PC-9 (cell line): ENCODE results near the gene MAP3K5. TPM values are rescaled to one million over a fixed set of nuclear protein-coding genes. Genes with fewer than 3 reads are reported as not detected.

Experiments
- BruUV-seq: library from RNA; stranded (reverse); fragments of 400-500 nt; replicated peaks from 2 replicates; lab custom pipeline; 2021; lab: Mats Ljungman, UMichigan
- CTCF ChIA-PET: fragments of 300-600 bp; sonication (Branson Sonifier 250); formaldehyde crosslinking; loops from one replicate; lab custom pipeline; 2022; ENCODE audit warnings: antibody characterized with exemption; lab: Charles Lee
- POLR2A ChIA-PET: fragments of 300-600 bp; sonication (Branson Sonifier 250); formaldehyde crosslinking; loops from one replicate; lab custom pipeline; 2022; ENCODE audit warnings: antibody characterized with exemption; ENCODE audit not compliant: unreplicated experiment; lab: Charles Lee
- DNase-seq, 2 experiments: peaks; one replicate each; pipeline versions ENCODE4 v3.0.0 to v3.0.0-alpha.2; 2015 to 2022; ENCODE audit warnings: mixed read lengths in 1 of 2
- H2AFZ ChIP-seq: fragments of 200-600 bp; sonication (generic); 2 replicates; pipeline ENCODE4 v1.8.1; 2017; ENCODE audit warnings: antibody characterized with exemption
- H3F3A ChIP-seq: fragments of 200-600 bp; sonication (generic); 2 replicates; pipeline ENCODE4 v1.8.1; 2017; ENCODE audit warnings: antibody characterized with exemption, mild to moderate bottlenecking, low read depth; ENCODE audit not compliant: insufficient read depth
- H3K27ac ChIP-seq: fragments of 200-600 bp; sonication (generic); 2 replicates; pipeline ENCODE4 v1.6.1; 2016; ENCODE audit warnings: mixed run types
- H3K27me3 ChIP-seq: fragments of 200-600 bp; sonication (generic); 2 replicates; pipeline ENCODE4 v1.6.1; 2016; ENCODE audit warnings: low read depth, mixed run types; ENCODE audit not compliant: insufficient read depth
- H3K36me3 ChIP-seq: fragments of 200-600 bp; sonication (generic); 2 replicates; pipeline ENCODE4 v1.6.1; 2016; ENCODE audit warnings: low read depth, mixed run types
- H3K4me1 ChIP-seq: fragments of 200-600 bp; sonication (generic); replicated peaks from 2 replicates; pipeline ENCODE4 v1.6.1; 2016; ENCODE audit warnings: mixed run types; ENCODE audit not compliant: insufficient read depth
- H3K4me2 ChIP-seq: fragments of 200-600 bp; sonication (generic); 2 replicates; pipeline ENCODE4 v1.6.1; 2017; ENCODE audit warnings: mixed run types
- H3K4me3 ChIP-seq: fragments of 200-600 bp; sonication (generic); 2 replicates; pipeline ENCODE4 v1.6.1; 2016; ENCODE audit warnings: mixed run types
- H3K79me2 ChIP-seq: fragments of 200-600 bp; sonication (generic); 2 replicates; pipeline ENCODE4 v1.6.1; 2017; ENCODE audit warnings: low read depth, mixed run types
- H3K9me2 ChIP-seq: fragments of 200-600 bp; sonication (generic); 2 replicates; pipeline ENCODE4 v1.8.1; 2017; ENCODE audit warnings: mild to moderate bottlenecking; ENCODE audit not compliant: insufficient read depth
- H3K9me3 ChIP-seq: fragments of 200-600 bp; sonication (generic); 2 replicates; pipeline ENCODE4 v1.8.1; 2016; ENCODE audit warnings: low read depth; ENCODE audit not compliant: insufficient read depth
- H4K20me1 ChIP-seq: fragments of 200-600 bp; sonication (generic); 2 replicates; pipeline ENCODE4 v1.8.1; 2017; ENCODE audit not compliant: insufficient read depth
- EZH2 ChIP-seq: fragments of 200-600 bp; sonication (generic); IDR thresholded peaks from 2 replicates; pipeline ENCODE4 v1.8.0; 2017; ENCODE audit warnings: antibody characterized with exemption, low read depth
- intact Hi-C: fragments of 100-400 bp; cut with micrococcal nuclease; formaldehyde crosslinking; loops from one replicate; pipeline ENCODE4 v1.10.0; 2022; ENCODE audit not compliant: unreplicated experiment
- total RNA-seq: library from RNA; stranded (reverse); gene quantifications from 2 replicates; pipeline ENCODE4 v1.2.3, GENCODE V29; 2021
- TF ChIP-seq, protein P1 (sequence below): fragments of 200-600 bp; sonication (generic); conservative IDR thresholded peaks from 2 replicates; pipeline ENCODE4 v1.6.1; 2017; ENCODE audit warnings: mixed run types, antibody characterized with exemption, mild to moderate bottlenecking, moderate library complexity

The MAP3K5 gene
- total RNA-seq, 1 experiment from 2014 or later = 10.9 TPM

DNA sequence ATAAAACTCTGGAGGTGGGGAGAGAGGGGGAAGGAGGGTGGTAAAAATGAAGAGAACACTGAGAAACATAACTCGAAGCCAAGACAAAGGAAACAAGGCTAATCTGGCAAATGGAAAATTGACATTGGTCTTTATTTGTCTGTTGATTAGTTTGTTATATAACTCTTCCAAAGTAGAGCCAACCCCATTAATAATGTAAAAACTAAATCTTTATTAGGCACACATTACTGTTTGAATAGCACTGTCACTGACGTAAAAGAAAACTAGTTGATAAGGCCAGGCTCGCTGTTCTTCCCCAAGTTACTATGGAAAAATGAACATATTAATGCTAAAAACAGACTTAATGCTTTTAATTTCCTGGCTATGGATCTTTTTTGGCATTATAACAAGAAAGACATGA is 110.0 kb downstream of the MAP3K5 start:
- DNase-seq = no peak
- Histone ChIP-seq H3K4me1 (peaks cover 50% of the 10 kb centered on the region), H3F3A (peaks cover 32% of the 10 kb centered on the region), H2AFZ (no peak overlapping the region), H3K79me2 (peaks cover 13% of the 10 kb centered on the region), H3K27me3 (no peaks in the 10 kb centered on the region), H3K27ac (no peak overlapping the region), H4K20me1 (no peaks in the 10 kb centered on the region), H3K36me3 (no peaks in the 10 kb centered on the region; the same call in 1 of the 2 replicates), H3K4me3 (no peak overlapping the region), H3K4me2 (no peak overlapping the region), H3K9me3 (peaks cover 4% of the 10 kb centered on the region; the same call in 1 of the 2 replicates), H3K9me2 (no peaks in the 10 kb centered on the region)
- intact Hi-C loops = no loop called here
- BruUV-seq = no TSS peak
- ChIA-PET CTCF (no interaction called here), POLR2A (no interaction called here)
- no peak for TF ChIP-seq EZH2
- TF ChIP-seq, protein P1, sequence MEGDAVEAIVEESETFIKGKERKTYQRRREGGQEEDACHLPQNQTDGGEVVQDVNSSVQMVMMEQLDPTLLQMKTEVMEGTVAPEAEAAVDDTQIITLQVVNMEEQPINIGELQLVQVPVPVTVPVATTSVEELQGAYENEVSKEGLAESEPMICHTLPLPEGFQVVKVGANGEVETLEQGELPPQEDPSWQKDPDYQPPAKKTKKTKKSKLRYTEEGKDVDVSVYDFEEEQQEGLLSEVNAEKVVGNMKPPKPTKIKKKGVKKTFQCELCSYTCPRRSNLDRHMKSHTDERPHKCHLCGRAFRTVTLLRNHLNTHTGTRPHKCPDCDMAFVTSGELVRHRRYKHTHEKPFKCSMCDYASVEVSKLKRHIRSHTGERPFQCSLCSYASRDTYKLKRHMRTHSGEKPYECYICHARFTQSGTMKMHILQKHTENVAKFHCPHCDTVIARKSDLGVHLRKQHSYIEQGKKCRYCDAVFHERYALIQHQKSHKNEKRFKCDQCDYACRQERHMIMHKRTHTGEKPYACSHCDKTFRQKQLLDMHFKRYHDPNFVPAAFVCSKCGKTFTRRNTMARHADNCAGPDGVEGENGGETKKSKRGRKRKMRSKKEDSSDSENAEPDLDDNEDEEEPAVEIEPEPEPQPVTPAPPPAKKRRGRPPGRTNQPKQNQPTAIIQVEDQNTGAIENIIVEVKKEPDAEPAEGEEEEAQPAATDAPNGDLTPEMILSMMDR = no peak

DNA sequence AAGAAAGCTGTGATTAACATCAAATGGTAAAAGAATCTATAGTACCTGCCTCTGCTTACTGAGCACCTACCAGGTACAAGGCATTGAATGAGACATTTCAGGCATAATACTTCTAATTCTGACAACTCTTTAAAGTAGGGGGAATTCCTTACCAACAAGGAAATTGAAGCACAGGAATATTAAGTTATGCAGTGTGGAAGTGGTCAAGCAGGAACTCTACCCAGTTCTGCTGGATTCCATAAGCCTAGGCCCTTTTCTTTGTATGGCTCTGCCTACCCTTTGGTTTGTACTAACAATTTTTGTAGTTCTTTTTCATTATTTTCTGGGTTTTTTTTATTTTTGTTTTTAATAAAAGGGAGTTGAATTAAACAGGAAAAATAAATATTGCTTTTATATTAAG is 114.5 kb downstream of the MAP3K5 start:
- peaks cover 4% of the 10 kb centered on the region for H3K36me3 ChIP-seq
- no peaks in the 10 kb centered on the region for H4K20me1 ChIP-seq
- H3K79me2 ChIP-seq = peaks cover 6% of the 10 kb centered on the region; the same call in 1 of the 2 replicates
- POLR2A ChIA-PET = interaction anchor here (0.6 kb wide), 1 partner anchor 114 kb away, joined by 7 read pairs; the partner anchor contains the start of gene MAP3K5
- H3F3A ChIP-seq = peaks cover 42% of the 10 kb centered on the region
- H3K9me3 ChIP-seq = no peaks in the 10 kb centered on the region
- H3K4me3 ChIP-seq = peak overlapping the region; percentile 37; the same call in 1 of the 2 replicates
- no peaks in the 10 kb centered on the region for H3K27me3 ChIP-seq
- H3K27ac ChIP-seq = peak overlapping the region; percentile 65
- peak; percentile 54 to 96 for DNase-seq
- peaks cover 54% of the 10 kb centered on the region for H3K4me1 ChIP-seq
- BruUV-seq = no TSS peak
- no peak for TF ChIP-seq EZH2
- TF ChIP-seq, protein P1 = no peak
- H3K4me2 ChIP-seq = peak overlapping the region; percentile 55
- no peaks in the 10 kb centered on the region for H3K9me2 ChIP-seq
- intact Hi-C loops = loop anchor here (1.0 to 2.0 kb wide), 2 partner anchors 68 to 113 kb away; no protein-coding TSS in a partner anchor
- H2AFZ ChIP-seq = no peak overlapping the region
- CTCF ChIA-PET = interaction anchor here (0.5 to 0.6 kb wide), 2 partner anchors 73 to 498 kb away, joined by 3 to 6 read pairs; no protein-coding TSS in a partner anchor

DNA sequence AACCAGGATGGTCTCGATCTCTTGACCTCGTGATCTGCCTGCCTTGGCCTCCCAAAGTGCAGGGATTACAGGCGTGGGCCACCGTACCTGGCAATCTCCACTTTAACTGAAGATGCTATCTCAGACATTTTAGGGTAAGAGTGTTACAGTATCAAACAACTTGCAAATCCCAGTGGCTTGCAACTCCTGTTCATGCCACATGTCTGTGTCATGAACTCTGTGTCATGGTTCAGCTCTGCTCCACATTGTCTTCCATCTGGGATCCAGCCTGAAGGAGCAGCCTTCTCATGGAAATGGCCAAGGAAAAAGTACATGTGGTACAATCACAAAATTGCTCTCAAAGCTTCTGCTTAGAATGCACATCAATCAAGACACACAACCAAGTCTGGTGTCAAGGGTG is 114.9 kb downstream of the MAP3K5 start:
- POLR2A ChIA-PET = no interaction called here
- Histone ChIP-seq H3F3A (peaks cover 42% of the 10 kb centered on the region), H2AFZ (no peak overlapping the region), H4K20me1 (no peaks in the 10 kb centered on the region), H3K4me2 (peak overlapping the region; percentile 55), H3K27me3 (no peaks in the 10 kb centered on the region), H3K9me2 (no peaks in the 10 kb centered on the region), H3K4me1 (peaks cover 54% of the 10 kb centered on the region), H3K27ac (peak overlapping the region; percentile 65), H3K4me3 (no peak overlapping the region; the same call in 1 of the 2 replicates), H3K9me3 (0 out of 2 replicates have a peak, but pooled peaks cover 2% of the 10 kb centered on the region), H3K36me3 (peaks cover 4% of the 10 kb centered on the region), H3K79me2 (peaks cover 6% of the 10 kb centered on the region; the same call in 1 of the 2 replicates)
- intact Hi-C loops = loop anchor here (1.0 to 2.0 kb wide), 2 partner anchors 67 to 113 kb away; no protein-coding TSS in a partner anchor
- no peak for DNase-seq
- BruUV-seq = no TSS peak
- CTCF ChIA-PET = interaction anchor here (0.5 kb wide), 1 partner anchor 73 kb away, joined by 3 read pairs; no protein-coding TSS in a partner anchor
- no peak for TF ChIP-seq EZH2
- TF ChIP-seq, protein P1 = no peak
